ENCODE measurements around the gene KIF1B.

Gene KIF1B

DNA sequence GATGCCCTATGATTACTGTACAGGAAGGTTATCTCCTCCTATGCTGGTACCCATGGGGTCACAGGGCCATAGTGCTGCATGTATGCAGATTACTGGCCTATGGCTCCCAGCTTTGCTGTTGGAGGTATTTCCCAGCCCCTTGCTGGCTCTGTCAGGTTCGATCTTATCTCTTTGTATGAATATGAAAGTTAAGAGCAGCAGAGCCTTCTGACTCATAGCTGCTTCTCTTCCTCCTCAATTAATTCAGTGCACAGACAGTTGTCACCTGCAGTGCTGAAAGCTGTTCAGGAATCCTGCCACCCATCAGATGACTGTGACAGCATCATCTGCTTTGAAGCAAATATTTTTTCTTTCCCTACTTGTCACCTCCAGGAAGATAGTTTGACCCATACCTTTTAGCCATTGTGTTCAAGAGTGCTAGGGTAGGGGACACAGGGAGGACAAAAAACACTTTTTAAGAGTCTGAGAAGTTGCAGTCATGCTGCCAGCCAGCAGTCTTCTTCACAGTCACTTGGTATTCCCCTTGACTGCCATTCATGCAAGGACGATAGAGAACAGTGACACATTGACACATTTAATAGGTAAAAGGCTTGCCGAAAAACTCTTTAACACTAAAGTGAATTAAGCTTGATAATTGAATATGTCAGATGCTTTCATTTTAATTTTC lies 73.1 kb downstream of the KIF1B start:
- no peak for DNase-seq

DNA sequence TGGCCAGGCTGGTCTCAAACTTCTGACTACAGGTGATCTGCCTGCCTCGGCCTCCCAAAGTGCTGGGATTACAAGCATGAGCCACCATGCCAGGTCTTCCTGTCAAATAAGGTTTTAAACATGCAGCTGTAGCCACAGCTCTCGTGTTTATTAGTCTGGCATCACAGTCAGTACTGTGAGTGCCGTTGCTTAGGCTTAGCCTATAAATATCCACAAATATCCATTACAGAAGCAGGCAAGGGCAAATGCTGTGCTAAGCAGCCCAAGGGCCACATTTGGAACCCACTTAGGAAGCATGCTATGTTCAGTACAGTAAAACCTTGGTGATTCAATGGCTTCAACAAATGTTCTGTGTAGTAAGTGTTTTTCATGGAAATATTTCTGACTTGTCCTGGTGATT lies 75.9 kb downstream of the KIF1B start:
- no peak for DNase-seq

DNA sequence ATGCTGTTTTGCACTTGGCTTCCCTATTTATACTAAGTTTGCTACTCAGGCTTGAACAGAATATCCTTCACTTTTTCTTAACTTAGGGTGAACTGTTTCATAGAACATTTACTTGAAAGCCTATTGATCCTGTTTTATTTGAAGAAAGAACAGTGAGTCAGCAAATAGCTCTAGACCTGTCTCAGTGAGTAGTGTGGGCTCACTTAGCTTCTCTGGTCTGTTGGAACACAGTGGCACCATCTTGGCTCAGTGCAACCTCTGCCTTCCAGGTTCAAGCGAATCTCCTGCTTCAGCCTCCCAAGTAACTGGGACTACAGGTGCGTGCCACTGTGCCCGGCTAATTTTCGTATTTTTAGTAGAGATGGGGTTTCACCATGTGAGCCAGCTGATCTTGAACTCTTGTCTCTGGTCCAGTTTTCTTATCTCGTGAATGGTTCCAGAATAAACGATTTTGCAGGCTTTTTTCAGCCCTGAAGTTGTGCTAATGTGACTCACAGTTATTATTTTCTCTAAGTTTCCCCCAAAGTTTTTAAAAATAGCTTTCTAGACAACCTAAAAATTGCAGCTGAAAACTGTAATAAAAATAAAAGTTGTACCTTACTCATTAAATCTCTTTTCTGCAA lies 76.8 kb downstream of the KIF1B start:
- no peak for DNase-seq

DNA sequence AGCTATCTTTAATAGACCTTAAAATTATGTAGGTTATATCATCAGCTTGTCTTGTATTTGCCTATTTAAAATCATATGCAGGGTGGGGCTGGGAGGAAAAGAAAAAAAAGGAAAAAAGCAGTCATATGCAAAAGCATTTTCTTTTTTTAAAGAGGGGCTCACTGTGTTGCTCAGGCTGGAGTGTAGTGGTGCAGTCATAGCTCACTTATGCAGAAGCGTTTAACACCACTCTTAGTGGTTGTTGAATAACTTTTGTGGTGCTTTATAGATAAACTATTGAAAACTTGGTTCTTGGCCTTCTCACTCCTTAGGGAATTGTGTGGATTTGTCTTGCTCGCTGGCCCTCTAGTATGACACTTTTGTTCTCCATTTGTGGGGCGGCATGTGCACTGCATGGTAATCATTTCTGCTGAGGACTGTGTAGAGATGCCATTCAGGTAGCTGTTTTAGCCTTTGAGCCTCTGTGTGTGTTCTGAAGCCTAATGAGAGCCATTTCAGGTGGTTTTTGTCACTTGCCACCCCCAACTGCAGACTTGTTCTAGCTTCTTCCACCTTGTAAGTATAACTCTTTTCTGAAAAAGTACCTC lies 77.8 kb downstream of the KIF1B start:
- no peak for DNase-seq

DNA sequence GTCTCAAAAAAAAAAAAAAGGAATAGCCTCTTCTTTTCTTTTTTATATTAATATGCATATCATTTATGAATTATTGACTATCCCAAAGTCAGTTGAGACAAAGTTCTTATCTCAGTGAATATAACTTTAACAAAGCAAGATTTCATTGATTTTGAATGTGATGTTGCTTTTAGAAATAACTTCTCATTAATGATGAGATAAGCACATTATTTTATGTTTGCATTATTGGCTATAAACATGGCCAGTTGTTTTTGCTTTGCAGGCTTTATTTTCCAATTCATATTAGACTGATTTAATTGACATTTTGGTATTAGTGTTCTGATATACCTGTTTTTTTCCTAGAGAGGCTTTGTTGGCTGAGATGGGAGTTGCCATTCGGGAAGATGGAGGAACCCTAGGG lies 81.3 kb downstream of the KIF1B start:
- DNase-seq, result no peak

DNA sequence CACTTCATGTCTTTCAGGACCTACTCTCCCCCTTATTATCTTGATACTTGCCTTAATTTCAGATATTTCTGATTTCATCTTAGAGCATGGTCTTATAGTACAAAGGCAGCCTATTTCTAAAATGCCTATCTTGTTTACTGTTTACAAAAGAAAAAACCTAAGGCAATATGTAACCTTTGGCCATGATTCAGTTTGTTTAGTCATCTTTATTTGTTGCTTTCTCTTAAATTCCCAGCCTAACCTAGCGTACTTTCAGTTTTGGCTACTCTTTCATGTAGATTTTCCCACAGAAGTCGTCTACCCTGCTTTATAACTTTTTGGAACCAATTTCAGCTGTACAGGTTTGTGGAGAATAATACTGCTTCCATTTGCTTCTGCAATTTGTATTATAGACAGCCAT lies 81.8 kb downstream of the KIF1B start:
- no peak for DNase-seq

DNA sequence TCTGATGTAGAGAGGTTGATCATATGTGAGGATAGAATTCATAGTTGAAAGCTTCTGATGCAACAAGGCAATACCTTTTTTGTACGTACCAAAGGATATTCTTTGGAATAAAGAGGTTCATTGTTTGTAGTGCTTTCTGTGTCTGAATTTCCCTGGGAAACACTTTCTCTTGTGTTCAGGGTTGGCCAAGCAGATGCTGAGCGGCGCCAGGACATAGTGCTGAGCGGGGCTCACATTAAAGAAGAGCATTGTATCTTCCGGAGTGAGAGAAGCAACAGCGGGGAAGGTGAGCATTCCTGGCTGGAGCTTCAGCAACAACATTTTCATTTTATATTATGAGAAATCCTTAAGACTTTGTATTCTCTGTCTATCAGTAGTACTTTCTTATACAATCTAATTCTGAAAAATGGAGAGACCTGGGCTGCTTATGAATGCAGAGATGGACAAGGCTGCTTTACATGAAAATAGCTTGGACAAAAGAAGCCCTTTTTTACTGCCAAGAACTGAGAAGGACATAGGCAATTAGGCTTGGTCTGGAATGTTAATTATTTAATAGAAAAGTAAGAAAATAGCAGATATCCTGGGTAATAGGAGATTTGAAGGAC lies 85.2 kb downstream of the KIF1B start:
- DNase-seq, result no peak

DNA sequence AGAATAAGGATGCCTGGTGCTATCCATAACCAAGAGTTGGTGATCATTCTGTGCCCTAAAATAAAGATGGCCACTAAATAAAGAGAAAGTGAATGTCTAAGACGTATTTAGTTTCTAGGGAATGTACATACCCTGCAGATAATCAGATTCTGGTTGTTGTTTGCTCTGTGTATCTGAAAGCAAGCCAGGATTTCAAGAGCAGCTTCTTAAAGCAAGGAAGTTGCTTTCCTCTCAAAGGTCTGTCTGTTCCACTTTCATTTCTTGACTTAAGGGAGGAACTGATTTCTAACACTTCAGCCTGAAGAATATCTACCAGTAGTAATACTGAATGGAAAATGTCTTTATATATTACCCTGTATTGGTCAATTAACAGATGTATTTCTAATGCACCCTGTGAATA lies 88.8 kb downstream of the KIF1B start:
- DNase-seq, result no peak

DNA sequence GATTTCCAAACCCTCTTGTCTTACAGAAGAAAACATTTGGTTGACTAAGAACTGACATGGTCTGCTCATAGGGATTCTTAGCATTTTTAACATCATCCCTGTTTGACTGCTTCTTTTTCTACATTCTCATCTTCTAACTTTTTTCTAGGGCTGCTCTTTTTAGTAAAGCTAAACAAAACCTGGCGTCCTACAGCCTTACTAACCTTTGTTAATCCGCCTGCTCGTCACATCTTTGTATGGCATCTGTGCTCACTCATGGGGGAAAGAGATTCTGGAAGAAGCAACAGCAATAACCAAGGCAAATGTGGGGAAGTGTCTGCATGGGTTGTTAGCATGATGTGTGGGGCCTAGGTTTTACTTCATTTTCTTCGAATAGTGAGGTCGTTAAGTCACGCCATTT lies 92.0 kb downstream of the KIF1B start:
- no peak for DNase-seq

DNA sequence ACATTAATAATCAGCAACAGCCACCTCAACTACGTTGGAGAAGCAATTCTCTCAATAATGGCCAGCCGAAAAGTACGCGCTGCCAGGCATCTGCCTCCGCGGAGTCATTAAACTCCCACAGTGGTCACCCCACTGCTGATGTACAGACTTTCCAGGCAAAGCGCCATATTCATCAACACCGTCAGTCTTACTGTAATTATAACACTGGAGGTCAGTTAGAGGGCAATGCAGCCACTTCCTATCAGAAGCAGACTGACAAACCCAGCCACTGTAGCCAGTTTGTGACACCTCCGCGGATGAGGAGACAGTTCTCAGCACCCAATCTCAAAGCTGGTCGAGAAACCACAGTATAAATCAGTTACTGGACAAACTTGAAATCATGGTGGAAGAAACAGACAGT lies 93.9 kb downstream of the KIF1B start:
- DNase-seq, result no peak

DNA sequence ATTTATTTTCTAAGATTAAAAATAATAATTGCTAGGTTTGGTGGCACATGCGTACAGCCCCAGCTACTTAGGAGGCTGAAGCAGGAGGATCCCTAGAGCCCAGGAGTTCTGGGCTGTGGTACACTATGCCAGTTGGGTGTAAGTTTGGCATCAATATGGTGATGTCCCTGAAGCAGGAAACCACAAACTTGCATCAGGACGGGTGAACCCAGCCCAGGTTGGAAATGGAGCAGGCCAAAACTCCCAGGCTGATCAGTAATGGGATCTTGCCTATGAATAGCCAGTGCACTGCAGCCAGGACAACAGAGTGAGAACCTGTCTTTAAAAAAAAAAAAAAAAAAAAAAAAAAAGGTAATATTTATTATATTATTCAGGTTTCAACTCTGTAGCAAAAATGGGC lies 96.1 kb downstream of the KIF1B start:
- DNase-seq, result no peak

DNA sequence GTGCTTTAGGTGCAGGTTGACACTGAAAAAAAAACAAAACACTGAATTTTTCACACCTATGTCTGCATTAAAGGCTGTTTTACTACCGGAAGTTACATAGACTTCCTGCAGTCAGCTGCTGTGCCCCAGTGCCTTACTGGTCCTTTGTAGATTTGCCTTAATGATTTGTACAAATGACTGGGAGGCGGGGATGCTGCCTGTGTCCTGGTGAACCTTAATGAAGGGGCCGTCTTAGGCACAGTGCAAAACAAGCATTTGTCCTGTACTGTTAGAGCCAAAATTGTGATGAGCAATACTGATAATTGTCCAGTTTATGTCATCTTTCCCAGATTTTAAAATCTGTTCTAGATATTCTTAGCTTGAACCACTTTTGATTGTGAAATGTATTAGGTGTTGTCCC lies 97.6 kb downstream of the KIF1B start:
- DNase-seq, result no peak

DNA sequence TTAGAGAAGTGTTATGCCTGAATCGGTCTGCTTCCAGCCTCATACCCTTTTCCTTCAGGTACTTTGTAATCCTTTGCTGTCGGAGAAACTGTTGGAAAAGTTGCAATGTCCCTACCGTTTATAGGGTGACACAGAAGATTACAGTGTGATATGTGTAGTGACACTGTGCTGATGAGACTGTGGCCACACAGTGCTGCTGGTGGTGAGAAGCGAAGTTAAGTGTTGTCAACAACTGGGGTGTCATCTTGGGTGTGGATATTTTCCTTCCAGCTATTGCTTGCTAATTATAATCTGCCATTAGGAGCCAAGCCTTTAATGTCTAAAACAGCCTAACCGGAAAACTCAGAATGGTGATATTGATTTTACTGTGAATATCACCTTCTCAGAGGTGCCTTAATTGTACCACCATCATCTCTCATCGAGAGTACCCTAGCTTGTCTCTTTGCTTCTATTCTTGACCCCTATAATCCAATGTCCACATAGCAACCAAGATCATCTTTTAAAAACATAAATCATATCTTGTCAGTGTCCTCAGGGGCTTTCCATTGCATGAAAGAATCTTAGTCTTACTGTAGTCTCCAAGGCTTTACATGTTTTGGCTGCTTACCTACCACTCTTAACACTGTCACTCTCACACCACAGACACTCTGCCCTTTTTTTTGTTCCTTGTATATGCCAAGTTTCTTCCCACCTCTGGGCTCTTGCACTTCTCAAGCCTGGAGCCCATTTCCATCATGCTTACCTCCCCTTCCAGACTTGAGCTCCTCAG lies 99.1 kb downstream of the KIF1B start:
- no peak for DNase-seq

DNA sequence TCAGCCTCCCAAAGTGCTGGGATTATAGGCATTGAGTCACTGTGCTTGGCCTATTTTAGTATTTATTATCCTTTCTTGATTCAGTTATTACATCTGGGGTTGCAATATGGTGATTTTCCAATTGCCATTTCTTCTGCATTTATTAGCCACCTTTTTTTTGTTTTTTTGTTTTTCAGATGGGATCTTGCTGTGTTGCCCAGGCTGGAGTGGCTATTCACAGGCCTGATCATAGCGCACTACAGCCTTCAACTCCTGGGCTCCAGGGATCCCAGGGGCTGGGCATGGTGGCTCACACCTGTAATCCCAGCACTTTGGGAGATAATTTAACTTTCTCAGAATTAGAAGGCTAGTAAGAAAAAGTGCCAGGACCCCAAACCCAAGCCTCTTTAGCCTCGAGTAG lies 106.4 kb downstream of the KIF1B start:
- no peak for DNase-seq

DNA sequence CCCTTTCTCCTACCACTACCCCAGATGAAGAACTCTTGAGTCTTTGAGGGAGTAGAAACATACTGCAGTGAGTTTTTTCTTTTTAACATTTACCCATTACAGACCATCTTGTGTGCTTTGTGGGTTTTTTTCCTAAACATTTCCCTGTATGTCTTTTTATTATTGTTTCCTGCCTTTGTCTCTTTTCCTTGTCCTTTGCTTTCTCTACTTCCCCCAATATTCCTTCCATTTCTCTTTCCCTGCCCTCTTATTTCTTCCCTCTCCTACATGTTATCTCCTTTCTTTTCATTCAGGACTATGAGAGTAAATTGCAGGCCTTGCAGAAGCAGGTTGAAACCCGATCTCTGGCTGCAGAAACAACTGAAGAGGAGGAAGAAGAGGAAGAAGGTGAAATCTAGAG lies 109.4 kb downstream of the KIF1B start:
- DNase-seq, result no peak

DNA sequence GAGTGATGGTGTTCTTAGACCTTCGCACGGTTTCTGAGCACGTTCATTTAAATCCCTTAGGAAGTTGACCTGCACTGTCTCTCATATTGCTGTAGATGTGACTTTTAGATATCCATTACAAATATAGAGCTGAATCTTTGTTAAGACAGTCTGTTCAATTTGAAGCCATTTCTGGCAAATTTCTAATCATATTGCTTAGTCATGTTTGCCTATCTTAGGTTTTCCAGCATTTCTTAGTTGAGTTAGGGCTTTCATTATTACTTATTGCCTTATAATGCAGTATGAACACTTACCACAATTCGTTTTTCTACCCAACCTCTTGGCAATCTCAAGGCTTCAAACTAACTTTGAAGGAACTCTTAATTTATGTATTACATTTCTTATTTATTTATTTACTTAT lies 110.0 kb downstream of the KIF1B start:
- no peak for DNase-seq

DNA sequence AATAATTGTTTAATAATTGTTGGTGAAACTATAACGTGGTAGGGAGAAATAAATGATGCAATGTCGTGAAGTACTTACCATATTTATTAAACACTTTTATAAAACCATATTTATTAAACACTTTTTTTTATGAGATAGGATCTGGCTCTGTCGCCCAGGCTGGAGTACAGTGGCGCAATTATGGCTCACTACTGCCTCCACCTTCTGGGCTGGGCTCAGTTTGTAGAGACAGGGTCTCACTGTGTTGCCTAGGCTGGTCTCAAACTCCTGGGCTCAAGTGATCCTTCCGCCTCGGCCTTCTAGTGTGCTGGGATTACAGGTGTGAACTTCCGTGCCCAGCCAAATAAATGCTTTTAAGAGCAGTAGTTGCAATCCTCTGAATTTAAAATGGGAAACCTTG lies 112.5 kb downstream of the KIF1B start:
- DNase-seq, result no peak

DNA sequence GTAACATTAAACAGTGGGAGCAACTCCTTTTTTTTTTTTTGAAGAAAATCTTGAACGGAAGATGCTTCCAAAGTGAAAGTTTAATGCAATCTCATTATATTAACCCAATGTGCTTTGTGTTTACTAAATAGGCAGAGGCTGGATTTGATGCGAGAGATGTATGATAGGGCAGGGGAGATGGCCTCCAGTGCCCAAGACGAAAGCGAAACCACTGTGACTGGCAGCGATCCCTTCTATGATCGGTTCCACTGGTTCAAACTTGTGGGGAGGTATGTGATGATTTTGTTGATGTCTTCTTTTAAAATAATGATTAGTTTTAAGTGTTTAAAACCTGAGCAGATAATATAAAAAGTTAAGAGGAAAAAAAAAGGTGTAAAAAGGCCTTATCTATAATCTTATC lies 114.3 kb downstream of the KIF1B start:
- DNase-seq, result no peak

DNA sequence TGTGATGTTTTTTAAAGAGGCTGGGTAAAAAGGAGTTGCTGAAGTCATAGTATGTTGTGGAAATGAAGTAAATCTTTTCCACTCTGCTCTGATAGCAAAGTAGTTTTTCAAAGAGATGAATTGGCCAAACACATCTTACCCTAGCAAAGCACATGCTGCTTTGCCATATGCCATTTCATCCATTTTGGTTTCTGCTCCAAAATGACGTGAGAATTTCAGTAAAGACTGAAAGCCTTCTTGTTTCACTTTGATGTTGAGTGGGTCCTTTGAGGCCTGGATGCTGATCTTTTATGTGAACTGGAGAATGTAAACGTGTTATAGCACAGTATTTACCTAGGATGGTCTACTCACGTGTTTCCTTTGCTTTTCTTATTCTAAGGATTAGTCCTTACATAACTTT lies 115.2 kb downstream of the KIF1B start:
- DNase-seq, result no peak

DNA sequence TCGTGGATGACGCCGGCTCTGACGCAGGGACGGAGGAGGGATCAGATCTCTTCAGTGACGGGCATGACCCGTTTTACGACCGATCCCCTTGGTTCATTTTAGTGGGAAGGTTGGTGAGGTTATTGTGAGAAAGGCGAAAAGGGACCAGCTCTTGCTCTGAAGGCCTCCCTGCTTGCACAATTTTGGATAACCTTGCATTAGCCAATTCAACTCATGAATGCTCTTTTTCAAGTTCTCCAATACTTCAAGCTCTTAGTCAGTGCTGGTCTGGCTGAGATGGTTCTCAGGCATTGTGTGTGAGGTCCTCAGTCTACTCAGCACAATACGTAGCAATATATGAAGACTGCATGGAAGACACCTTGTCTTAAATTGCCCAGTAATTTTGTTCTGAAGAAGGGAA lies 115.9 kb downstream of the KIF1B start:
- DNase-seq, result no peak

DNA sequence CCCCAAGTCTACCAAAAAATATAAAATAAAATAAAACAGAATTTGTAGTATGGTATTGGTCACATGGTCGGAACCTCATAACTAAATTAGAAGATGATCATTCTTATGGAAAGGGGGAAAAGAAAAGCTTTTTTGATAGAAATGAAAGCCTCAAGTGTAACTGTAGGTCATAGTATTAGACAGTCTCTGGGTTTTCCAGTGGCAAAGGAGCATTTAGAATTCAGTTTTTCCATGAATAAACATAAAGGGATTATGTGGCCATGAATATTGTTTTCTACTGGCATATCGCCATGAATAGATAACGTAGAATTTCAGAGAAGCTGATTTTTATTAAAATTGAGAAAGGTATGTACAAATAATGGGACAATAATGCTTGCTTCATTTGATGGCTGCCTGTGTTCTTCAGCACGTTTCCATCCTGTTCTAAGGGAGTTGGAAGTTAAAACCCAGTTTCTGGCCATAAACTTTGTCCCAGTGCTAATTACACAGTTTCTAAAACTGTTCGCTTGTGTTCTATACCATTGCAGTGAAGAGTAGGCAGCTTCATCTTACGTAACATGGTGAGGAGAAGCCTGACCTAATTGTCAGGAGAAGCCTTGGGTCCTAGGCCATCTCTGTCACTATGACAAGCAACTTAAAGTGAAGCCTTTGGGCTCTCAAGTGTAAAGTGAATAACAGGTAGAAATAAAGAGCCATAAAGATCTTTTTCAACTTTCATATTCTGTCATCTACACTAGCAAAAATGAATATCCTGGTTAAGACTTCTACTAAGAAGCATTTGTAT lies 118.0 kb downstream of the KIF1B start:
- no peak for DNase-seq

DNA sequence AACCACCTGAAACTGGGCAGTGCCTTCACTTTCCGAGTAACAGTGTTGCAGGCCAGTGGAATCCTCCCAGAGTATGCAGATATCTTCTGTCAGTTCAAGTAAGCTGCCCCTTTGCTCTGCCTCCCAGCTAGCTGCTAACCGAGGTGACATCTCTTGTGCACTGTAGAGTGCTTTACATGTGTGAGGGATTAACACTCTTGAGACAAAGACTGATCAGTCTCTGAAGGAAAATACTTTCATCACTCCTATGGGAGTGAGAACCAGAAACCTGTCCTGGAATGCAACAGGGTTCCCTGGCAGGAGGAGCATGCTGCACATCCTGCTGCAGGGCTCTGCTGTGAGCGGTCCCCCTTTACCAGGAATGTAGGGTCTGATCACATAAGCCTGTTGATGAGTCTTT lies 127.1 kb downstream of the KIF1B start:
- DNase-seq, result no peak

DNA sequence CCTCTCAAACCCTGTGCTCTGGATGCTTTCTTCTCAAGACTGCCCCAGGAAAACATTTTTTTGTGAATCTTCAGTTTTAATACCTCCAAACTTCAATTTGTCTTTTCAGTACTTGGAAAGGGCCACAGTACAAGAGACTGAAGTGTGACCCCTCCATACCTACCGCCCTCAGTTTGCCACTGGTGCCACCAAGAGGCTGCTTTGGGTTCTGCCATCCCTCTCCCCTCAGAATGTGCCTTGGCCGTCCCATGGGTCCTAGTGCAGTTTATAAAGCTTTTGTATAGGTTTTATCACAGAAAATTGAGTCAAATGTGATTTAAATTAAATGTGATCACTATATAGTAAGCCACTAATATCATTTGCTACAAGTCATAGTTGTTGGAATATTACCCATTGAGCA lies 127.7 kb downstream of the KIF1B start:
- no peak for DNase-seq

Measured in KG1 (cell line).